ENCODE results near the gene SEC14L1. TPM values are rescaled to one million over a fixed set of nuclear protein-coding genes. Genes with fewer than 3 reads are reported as not detected.

Gene SEC14L1
- total and polyA plus RNA-seq, 4 donors: 17.0 to 52.0 (median 26.8) TPM

GRCh38 chr17:77203436-77203835, 62.7 kb downstream of the SEC14L1 start:
- Histone ChIP-seq H3K9me3 (ENCODE audit: control insufficient read depth in 4 of 4, low read length in 3 of 4) (no peaks in the 10 kb centered on the region), H3K27ac (ENCODE audit: low read depth in 1 of 2, low read length in 2 of 2) (no peak overlapping the region), H3K27me3 (ENCODE audit: control insufficient read depth in 4 of 4, insufficient read depth in 4 of 4, low read length in 3 of 4) (no peaks in the 10 kb centered on the region), H3K4me1 (ENCODE audit: control insufficient read depth in 4 of 4, insufficient read depth in 4 of 4, low read length in 3 of 4) (peaks cover 0 to 4% (median 0%) of the 10 kb centered on the region in 4 donors), H3K4me3 (ENCODE audit: low read depth in 1 of 3, low read length in 3 of 3) (no peak overlapping the region), H3K9ac (ENCODE audit: low read depth in 1 of 2, low read length in 2 of 2) (no peak overlapping the region), H3K36me3 (ENCODE audit: control insufficient read depth in 4 of 4, insufficient read depth in 3 of 4, low read depth in 1 of 4, low read length in 3 of 4) (peaks cover 1 to 38% (median 21%) of the 10 kb centered on the region in 4 donors)
- WGBS: 95% methylated on average over 12 of the region's 12 CpGs
- DNase-seq (ENCODE audit: low spot score): no peak
- TF ChIP-seq RAD21 (IDR thresholded peaks at IDR 0.05): no peak
- no peak for TF ChIP-seq RXRA (IDR thresholded peaks at IDR 0.05)
- TF ChIP-seq YY1 (IDR thresholded peaks at IDR 0.05): no peak

GRCh38 chr17:77203846-77204245, 63.1 kb downstream of the SEC14L1 start:
- Histone ChIP-seq H3K9me3 (ENCODE audit: control insufficient read depth in 4 of 4, low read length in 3 of 4) (no peaks in the 10 kb centered on the region), H3K36me3 (ENCODE audit: control insufficient read depth in 4 of 4, insufficient read depth in 3 of 4, low read depth in 1 of 4, low read length in 3 of 4) (peaks cover 1 to 40% (median 21%) of the 10 kb centered on the region in 4 donors), H3K27ac (ENCODE audit: low read depth in 1 of 2, low read length in 2 of 2) (no peak overlapping the region), H3K4me3 (ENCODE audit: low read depth in 1 of 3, low read length in 3 of 3) (no peak overlapping the region), H3K4me1 (ENCODE audit: control insufficient read depth in 4 of 4, insufficient read depth in 4 of 4, low read length in 3 of 4) (peaks cover 0 to 4% (median 0%) of the 10 kb centered on the region in 4 donors), H3K27me3 (ENCODE audit: control insufficient read depth in 4 of 4, insufficient read depth in 4 of 4, low read length in 3 of 4) (no peaks in the 10 kb centered on the region), H3K9ac (ENCODE audit: low read depth in 1 of 2, low read length in 2 of 2) (no peak overlapping the region)
- no peak for TF ChIP-seq SP1 (IDR thresholded peaks at IDR 0.05)
- TF ChIP-seq FOXA1 (IDR thresholded peaks at IDR 0.05): no peak
- no peak for TF ChIP-seq CTCF (IDR thresholded peaks at IDR 0.05; ENCODE audit: low read depth, low read length, missing input control)
- TF ChIP-seq NR2F2 (IDR thresholded peaks at IDR 0.05): no peak
- no peak for TF ChIP-seq TAF1 (conservative IDR thresholded peaks at IDR 0.05)
- TF ChIP-seq GABPA (IDR thresholded peaks at IDR 0.05 in 1 of 2, conservative IDR thresholded peaks at IDR 0.05 in 1 of 2): no peak
- TF ChIP-seq RXRA (IDR thresholded peaks at IDR 0.05): no peak
- no peak for TF ChIP-seq RAD21 (IDR thresholded peaks at IDR 0.05)
- no peak for TF ChIP-seq FOXA2 (IDR thresholded peaks at IDR 0.05)
- TF ChIP-seq, protein P1, sequence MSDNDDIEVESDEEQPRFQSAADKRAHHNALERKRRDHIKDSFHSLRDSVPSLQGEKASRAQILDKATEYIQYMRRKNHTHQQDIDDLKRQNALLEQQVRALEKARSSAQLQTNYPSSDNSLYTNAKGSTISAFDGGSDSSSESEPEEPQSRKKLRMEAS (IDR thresholded peaks at IDR 0.05): no peak
- no peak for TF ChIP-seq HNF4A (conservative IDR thresholded peaks at IDR 0.05)
- no peak for TF ChIP-seq ZBTB33 (IDR thresholded peaks at IDR 0.05)
- TF ChIP-seq HNF4G (IDR thresholded peaks at IDR 0.05): no peak
- no peak for TF ChIP-seq JUND (IDR thresholded peaks at IDR 0.05)
- TF ChIP-seq REST (IDR thresholded peaks at IDR 0.05): no peak
- WGBS: 93% methylated on average over 13 of the region's 13 CpGs
- DNase-seq (ENCODE audit: low spot score): no peak
